Measurements from ENCODE around the gene ACOX3. TPM values are rescaled to one million over a fixed set of nuclear protein-coding genes. Genes with fewer than 3 reads are reported as not detected.

ACOX3 gene
- total and polyA plus RNA-seq, 9 of the 15 experiments (the other 6 are each of a cell fraction or from before 2014, with no cell fraction given), result 0.68 to 7.3 (median 3.7) TPM

GRCh38 chr4:8428288-8429097 lies 12.0 kb downstream of the ACOX3 start (continued):
- TF ChIP-seq E2F6 (IDR thresholded peaks at IDR 0.05; ENCODE audit: borderline replicate concordance in 1 of 2, extremely low read depth in 1 of 2, insufficient read depth in 1 of 2, insufficient read length in 1 of 2, low read depth in 1 of 2, low read length in 1 of 2, poor library complexity in 1 of 2, severe bottlenecking in 1 of 2) (peak in 1 of 2 experiments; percentile 50), ATF1 (CRISPR knock-in tag; IDR thresholded peaks at IDR 0.05) (peak; percentile 87), ATF1 (tag; IDR thresholded peaks at IDR 0.05) (peak; percentile 99), ZNF12 (CRISPR knock-in tag; IDR thresholded peaks at IDR 0.05) (peak; percentile 69; the same call in 1 of the 2 replicates), HDAC1 (IDR thresholded peaks at IDR 0.05) (peak in 1 of 2 experiments; percentile 98; a peak in 2 of 4 replicates), NCOA4 (IDR thresholded peaks at IDR 0.05; ENCODE audit: partially characterized antibody) (no peak), HDAC2 (IDR thresholded peaks at IDR 0.05) (peak; percentile 88), YY1 (IDR thresholded peaks at IDR 0.05; ENCODE audit: borderline replicate concordance in 1 of 3, control insufficient read depth in 1 of 3, extremely low read depth in 1 of 3, insufficient read depth in 3 of 3, insufficient read length in 1 of 3, insufficient replicate concordance in 2 of 3, low read depth in 1 of 3, low read length in 2 of 3) (peak in 2 of 3 experiments; percentile 36 to 51), NRF1 (conservative IDR thresholded peaks at IDR 0.05 in 1 of 2, IDR thresholded peaks at IDR 0.05 in 1 of 2) (peak; percentile 55 to 63), MEIS2 (IDR thresholded peaks at IDR 0.05; ENCODE audit: partially characterized antibody) (peak; percentile 3), PYGO2 (tag; IDR thresholded peaks at IDR 0.05) (no peak), MXI1 (IDR thresholded peaks at IDR 0.05; ENCODE audit: low read depth, low read length) (peak; percentile 95), KLF16 (IDR thresholded peaks at IDR 0.05) (0 out of 2 replicates have a peak, but pooled peaks have one; percentile 18), ZKSCAN8 (CRISPR knock-in tag; IDR thresholded peaks at IDR 0.05) (no peak), RBBP5 (IDR thresholded peaks at IDR 0.05; ENCODE audit: borderline replicate concordance, insufficient read depth, low read length, poor library complexity, severe bottlenecking) (peak; percentile 22), HNRNPK (IDR thresholded peaks at IDR 0.05; ENCODE audit: low read depth, low read length, poor library complexity, severe bottlenecking) (no peak), ZNF668 (CRISPR knock-in tag; IDR thresholded peaks at IDR 0.05) (no peak)
- TF ChIP-seq, protein P1, sequence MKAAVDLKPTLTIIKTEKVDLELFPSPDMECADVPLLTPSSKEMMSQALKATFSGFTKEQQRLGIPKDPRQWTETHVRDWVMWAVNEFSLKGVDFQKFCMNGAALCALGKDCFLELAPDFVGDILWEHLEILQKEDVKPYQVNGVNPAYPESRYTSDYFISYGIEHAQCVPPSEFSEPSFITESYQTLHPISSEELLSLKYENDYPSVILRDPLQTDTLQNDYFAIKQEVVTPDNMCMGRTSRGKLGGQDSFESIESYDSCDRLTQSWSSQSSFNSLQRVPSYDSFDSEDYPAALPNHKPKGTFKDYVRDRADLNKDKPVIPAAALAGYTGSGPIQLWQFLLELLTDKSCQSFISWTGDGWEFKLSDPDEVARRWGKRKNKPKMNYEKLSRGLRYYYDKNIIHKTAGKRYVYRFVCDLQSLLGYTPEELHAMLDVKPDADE (conservative IDR thresholded peaks at IDR 0.05; ENCODE audit: control insufficient read depth, low read depth, low read length), result peak; percentile 92; the same call in 1 of the 2 replicates
- TF ChIP-seq, protein P2, sequence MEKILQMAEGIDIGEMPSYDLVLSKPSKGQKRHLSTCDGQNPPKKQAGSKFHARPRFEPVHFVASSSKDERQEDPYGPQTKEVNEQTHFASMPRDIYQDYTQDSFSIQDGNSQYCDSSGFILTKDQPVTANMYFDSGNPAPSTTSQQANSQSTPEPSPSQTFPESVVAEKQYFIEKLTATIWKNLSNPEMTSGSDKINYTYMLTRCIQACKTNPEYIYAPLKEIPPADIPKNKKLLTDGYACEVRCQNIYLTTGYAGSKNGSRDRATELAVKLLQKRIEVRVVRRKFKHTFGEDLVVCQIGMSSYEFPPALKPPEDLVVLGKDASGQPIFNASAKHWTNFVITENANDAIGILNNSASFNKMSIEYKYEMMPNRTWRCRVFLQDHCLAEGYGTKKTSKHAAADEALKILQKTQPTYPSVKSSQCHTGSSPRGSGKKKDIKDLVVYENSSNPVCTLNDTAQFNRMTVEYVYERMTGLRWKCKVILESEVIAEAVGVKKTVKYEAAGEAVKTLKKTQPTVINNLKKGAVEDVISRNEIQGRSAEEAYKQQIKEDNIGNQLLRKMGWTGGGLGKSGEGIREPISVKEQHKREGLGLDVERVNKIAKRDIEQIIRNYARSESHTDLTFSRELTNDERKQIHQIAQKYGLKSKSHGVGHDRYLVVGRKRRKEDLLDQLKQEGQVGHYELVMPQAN (IDR thresholded peaks at IDR 0.05; ENCODE audit: borderline replicate concordance), result peak; percentile 98

All from K562 (cell line).